GM23338 (cell line): ENCODE measurements around the gene TRPM1. TPM values are rescaled to one million over a fixed set of nuclear protein-coding genes. Genes with fewer than 3 reads are reported as not detected.

ENCODE experiments used
- ATAC-seq: fragments of 200-7000 bp; cut with Tn5 transposase; 3 replicates; pipeline ENCODE4 v1.9.1; 2020
- DNase-seq: peaks from one replicate; pipeline ENCODE4 v3.0.0-alpha.2; 2015; ENCODE audit warnings: low spot score
- H2AFZ ChIP-seq: fragments of 200-600 bp; sonication (generic); 2 replicates; pipeline ENCODE4 v1.8.0; 2016; ENCODE audit warnings: antibody characterized with exemption, mild to moderate bottlenecking, moderate library complexity
- H3F3A ChIP-seq: fragments of 200-600 bp; sonication (generic); replicated peaks from 2 replicates; pipeline ENCODE4 v1.8.0; 2017; ENCODE audit warnings: antibody characterized with exemption, mixed run types, low read depth
- H3K27ac ChIP-seq: fragments of 200-600 bp; sonication (generic); 2 replicates; pipeline ENCODE4 v1.6.1; 2016; ENCODE audit warnings: low read depth
- H3K27me3 ChIP-seq: fragments of 200-600 bp; sonication (generic); 2 replicates; pipeline ENCODE4 v1.8.0; 2016; ENCODE audit warnings: mild to moderate bottlenecking, mixed run types, moderate library complexity; ENCODE audit not compliant: insufficient read depth
- H3K36me3 ChIP-seq: fragments of 200-600 bp; sonication (generic); 2 replicates; pipeline ENCODE4 v1.8.0; 2016; ENCODE audit warnings: mild to moderate bottlenecking; ENCODE audit not compliant: insufficient read depth
- H3K4me1 ChIP-seq: fragments of 200-600 bp; sonication (generic); 2 replicates; pipeline ENCODE4 v1.8.0; 2016; ENCODE audit warnings: mild to moderate bottlenecking, moderate library complexity; ENCODE audit not compliant: insufficient read depth
- H3K4me2 ChIP-seq: fragments of 200-600 bp; sonication (generic); 2 replicates; pipeline ENCODE4 v1.7.1; 2017; ENCODE audit warnings: mixed run types
- H3K4me3 ChIP-seq: fragments of 200-600 bp; sonication (generic); 2 replicates; pipeline ENCODE4 v1.6.1; 2016; ENCODE audit warnings: mixed run types
- H3K79me2 ChIP-seq: fragments of 200-600 bp; sonication (generic); replicated peaks from 2 replicates; pipeline ENCODE4 v1.8.0; 2017; ENCODE audit warnings: mild to moderate bottlenecking; ENCODE audit not compliant: insufficient read depth
- H3K9me2 ChIP-seq: fragments of 200-600 bp; sonication (generic); 2 replicates; pipeline ENCODE4 v1.8.0; 2017; ENCODE audit not compliant: insufficient read depth
- H4K20me1 ChIP-seq: fragments of 200-600 bp; sonication (generic); replicated peaks from 2 replicates; pipeline ENCODE4 v1.8.0; 2017; ENCODE audit warnings: mild to moderate bottlenecking; ENCODE audit not compliant: insufficient read depth
- H3K27ac Mint-ChIP-seq: 2 replicates; pipeline ENCODE4 v1.8.0; 2020; ENCODE audit warnings: inconsistent platforms, mild to moderate bottlenecking, moderate library complexity, mixed read lengths
- H3K27me3 Mint-ChIP-seq: 3 replicates; pipeline ENCODE4 v1.8.0; 2022; ENCODE audit warnings: low read depth, mild to moderate bottlenecking, moderate library complexity, mixed read lengths, inconsistent platforms; ENCODE audit not compliant: insufficient read depth, poor library complexity
- H3K36me3 Mint-ChIP-seq: 3 replicates; pipeline ENCODE4 v1.8.0; 2021; ENCODE audit warnings: low read depth, mild to moderate bottlenecking, inconsistent platforms, moderate library complexity, mixed read lengths
- H3K4me1 Mint-ChIP-seq: 3 replicates; pipeline ENCODE4 v1.8.0; 2020; ENCODE audit warnings: mild to moderate bottlenecking, inconsistent platforms, mixed read lengths
- H3K4me3 Mint-ChIP-seq: 3 replicates; pipeline ENCODE4 v1.8.0; 2021; ENCODE audit warnings: moderate library complexity, mild to moderate bottlenecking, inconsistent platforms, mixed read lengths
- H3K9me3 Mint-ChIP-seq: 3 replicates; pipeline ENCODE4 v1.8.0; 2020; ENCODE audit warnings: moderate library complexity, mild to moderate bottlenecking, inconsistent platforms, mixed read lengths
- CREB1 ChIP-seq: fragments of 250-450 bp; sonication (Bioruptor Pico); IDR thresholded peaks from 2 replicates; pipeline ENCODE4 v1.5.0; 2020; ENCODE audit warnings: low read depth, mild to moderate bottlenecking, moderate library complexity
- CTCF ChIP-seq, 2 experiments: fragments of 200-600 bp in 1 of 2; sonication (generic) in 1 of 2; conservative IDR thresholded peaks; 2 replicates each; pipeline versions ENCODE4 v1.5.1 to v1.6.1; 2016 to 2017; ENCODE audit warnings: antibody characterized with exemption in 2 of 2, low read depth in 2 of 2, mild to moderate bottlenecking in 2 of 2, moderate library complexity in 1 of 2
- ETS1 ChIP-seq: IDR thresholded peaks from 2 replicates; pipeline ENCODE4 v1.6.1; 2016; ENCODE audit warnings: antibody characterized with exemption
- EZH2 ChIP-seq: fragments of 200-600 bp; sonication (generic); IDR thresholded peaks from one replicate; pipeline ENCODE4 v1.8.0; 2017; ENCODE audit warnings: antibody characterized with exemption, mild to moderate bottlenecking, low read depth; ENCODE audit not compliant: unreplicated experiment
- EZH2phosphoT487 ChIP-seq: fragments of 200-600 bp; sonication (generic); IDR thresholded peaks from one replicate; pipeline ENCODE4 v1.8.1; 2018; ENCODE audit warnings: antibody characterized with exemption; ENCODE audit not compliant: unreplicated experiment
- JUNB ChIP-seq: IDR thresholded peaks from one replicate; pipeline ENCODE4 v1.6.1; 2016; ENCODE audit warnings: antibody characterized with exemption; ENCODE audit not compliant: unreplicated experiment
- NANOG ChIP-seq: IDR thresholded peaks from 2 replicates; pipeline ENCODE4 v1.6.1; 2016; ENCODE audit warnings: antibody characterized with exemption, borderline replicate concordance
- POLR2AphosphoS5 ChIP-seq: IDR thresholded peaks from 2 replicates; pipeline ENCODE4 v1.6.1; 2016; ENCODE audit warnings: antibody characterized with exemption, low read depth
- REST ChIP-seq: IDR thresholded peaks from one replicate; pipeline ENCODE4 v1.6.1; 2018; ENCODE audit warnings: antibody characterized with exemption; ENCODE audit not compliant: unreplicated experiment
- STAT1 ChIP-seq: IDR thresholded peaks from one replicate; pipeline ENCODE4 v1.6.1; 2016; ENCODE audit warnings: antibody characterized with exemption; ENCODE audit not compliant: unreplicated experiment
- ZNF114 ChIP-seq: fragments of 250-450 bp; sonication (Bioruptor Pico); IDR thresholded peaks from 2 replicates; pipeline ENCODE4 v1.5.0; 2020; ENCODE audit warnings: mild to moderate bottlenecking, moderate library complexity
- ZNF331 ChIP-seq: fragments of 250-450 bp; sonication (Bioruptor Pico); IDR thresholded peaks from 2 replicates; pipeline ENCODE4 v1.5.0; 2020; ENCODE audit warnings: low read depth, mild to moderate bottlenecking, moderate library complexity
- polyA plus RNA-seq: library from polyadenylated mRNA; unstranded; fragments of >200 nt; fragmentation: Nextera tagmentation; extraction: Ambion mirVana; gene quantifications from 2 replicates; pipeline ENCODE4 v1.2.1, GENCODE V29; 2016
- total RNA-seq: library from RNA; depleted of rRNA; stranded (reverse); fragments of >200 nt; shearing (Covaris generic); gene quantifications from 2 replicates; pipeline ENCODE4 v1.2.3, GENCODE V29; 2014

TRPM1 gene
- total and polyA plus RNA-seq, 2 experiments from 2014 or later, result 0.19 TPM; not detected in 1

GRCh38 chr15:31031471-31032067 is 70.0 kb downstream of the TRPM1 start:
- no peak for ATAC-seq
- H2AFZ ChIP-seq, result no peak overlapping the region

GRCh38 chr15:31027910-31028578 is 73.5 kb downstream of the TRPM1 start:
- H3K4me2 ChIP-seq, result no peak overlapping the region
- H3K79me2 ChIP-seq, result no peaks in the 10 kb centered on the region
- DNase-seq (peak; percentile 24), ATAC-seq (peak; percentile 28)
- H3K27me3 Mint-ChIP-seq, result peaks cover 3% of the 10 kb centered on the region
- no peaks in the 10 kb centered on the region for H3F3A ChIP-seq
- H3K36me3 ChIP-seq, result no peaks in the 10 kb centered on the region
- no peak overlapping the region for H2AFZ ChIP-seq
- H3K27me3 ChIP-seq, result no peaks in the 10 kb centered on the region
- no peak overlapping the region for H3K27ac Mint-ChIP-seq
- no peak overlapping the region for H3K4me3 Mint-ChIP-seq
- H3K4me3 ChIP-seq, result no peak overlapping the region
- H3K9me3 Mint-ChIP-seq, result no peaks in the 10 kb centered on the region
- no peak overlapping the region for H3K27ac ChIP-seq
- no peaks in the 10 kb centered on the region for H4K20me1 ChIP-seq
- H3K9me2 ChIP-seq, result peaks cover 4% of the 10 kb centered on the region
- no peaks in the 10 kb centered on the region for H3K36me3 Mint-ChIP-seq
- peaks cover 26% of the 10 kb centered on the region for H3K4me1 Mint-ChIP-seq
- H3K4me1 ChIP-seq, result peaks cover 16% of the 10 kb centered on the region
- TF ChIP-seq EZH2, result no peak
- TF ChIP-seq CTCF (conservative IDR thresholded peaks at IDR 0.05; ENCODE audit: low read depth in 2 of 2), result no peak
- no peak for TF ChIP-seq JUNB
- no peak for TF ChIP-seq ZNF331 (CRISPR knock-in tag)
- TF ChIP-seq REST, result no peak
- TF ChIP-seq NANOG, result no peak
- TF ChIP-seq ZNF114 (CRISPR knock-in tag), result no peak
- TF ChIP-seq CREB1 (CRISPR knock-in tag), result no peak
- no peak for TF ChIP-seq POLR2AphosphoS5
- TF ChIP-seq STAT1, result no peak
- TF ChIP-seq EZH2phosphoT487, result no peak
- no peak for TF ChIP-seq ETS1

More at GRCh38 chr15:31031471-31032067, 70.0 kb downstream of the TRPM1 start:
- H3K36me3 Mint-ChIP-seq, result no peaks in the 10 kb centered on the region
- Histone ChIP-seq H3K36me3 (no peaks in the 10 kb centered on the region), H3K9me2 (peaks cover 4% of the 10 kb centered on the region), H3K27me3 (no peaks in the 10 kb centered on the region), H3K4me1 (peaks cover 3% of the 10 kb centered on the region; the same call in 1 of the 2 replicates), H3F3A (no peaks in the 10 kb centered on the region), H3K27ac (no peak overlapping the region), H4K20me1 (no peaks in the 10 kb centered on the region), H3K4me3 (no peak overlapping the region), H3K79me2 (no peaks in the 10 kb centered on the region), H3K4me2 (no peak overlapping the region)
- no peak for DNase-seq
- peaks cover 9% of the 10 kb centered on the region; the same call in 1 of the 3 replicates for H3K4me1 Mint-ChIP-seq
- no peak for TF ChIP-seq CREB1 (CRISPR knock-in tag)
- no peak for TF ChIP-seq ZNF331 (CRISPR knock-in tag)
- TF ChIP-seq STAT1, result no peak
- peaks cover 4% of the 10 kb centered on the region for H3K27me3 Mint-ChIP-seq
- no peak overlapping the region for H3K27ac Mint-ChIP-seq
- no peak overlapping the region for H3K4me3 Mint-ChIP-seq
- no peaks in the 10 kb centered on the region for H3K9me3 Mint-ChIP-seq
